OCI-LY1 (cell line): ENCODE measurements around the gene DLG1.

Experiments
- H2AFZ ChIP-seq: fragments of 200-600 bp; sonication (generic), shearing (Covaris generic); 2 replicates; pipeline ENCODE4 v1.6.0; 2014; ENCODE audit warnings: antibody characterized with exemption, mild to moderate bottlenecking, low read length
- H3F3A ChIP-seq: fragments of 200-600 bp; sonication (generic), shearing (Covaris generic); 2 replicates; pipeline ENCODE4 v1.6.0; 2014; ENCODE audit warnings: mild to moderate bottlenecking, antibody characterized with exemption, low read length, moderate library complexity; ENCODE audit not compliant: insufficient read depth
- H3K27ac ChIP-seq: fragments of 200-600 bp; sonication (generic); 2 replicates; pipeline ENCODE4 v1.5.1; 2014; ENCODE audit warnings: low read length, mixed run types, mild to moderate bottlenecking, low read depth; ENCODE audit not compliant: poor library complexity, severe bottlenecking
- H3K27me3 ChIP-seq: fragments of 200-600 bp; sonication (generic); 2 replicates; pipeline ENCODE4 v1.6.0; 2014; ENCODE audit warnings: antibody characterized with exemption, mild to moderate bottlenecking, low read length, moderate library complexity; ENCODE audit not compliant: insufficient read depth
- H3K36me3 ChIP-seq: fragments of 200-600 bp; sonication (generic); 2 replicates; pipeline ENCODE4 v1.6.1; 2014; ENCODE audit warnings: mild to moderate bottlenecking, antibody characterized with exemption, low read length, moderate library complexity, mixed read lengths; ENCODE audit not compliant: insufficient read depth
- H3K4me1 ChIP-seq: fragments of 200-600 bp; sonication (generic); 2 replicates; pipeline ENCODE4 v1.5.1; 2014; ENCODE audit warnings: mild to moderate bottlenecking, low read length, moderate library complexity; ENCODE audit not compliant: insufficient read depth, severe bottlenecking
- H3K4me2 ChIP-seq: fragments of 200-600 bp; sonication (generic), shearing (Covaris generic); 2 replicates; pipeline ENCODE4 v1.6.1; 2014; ENCODE audit warnings: low read length
- H3K4me3 ChIP-seq: fragments of 200-600 bp; sonication (generic); 2 replicates; pipeline ENCODE4 v1.5.1; 2014; ENCODE audit warnings: low read length, low read depth, mild to moderate bottlenecking, mixed read lengths; ENCODE audit not compliant: poor library complexity, severe bottlenecking
- H3K79me2 ChIP-seq: fragments of 200-600 bp; shearing (Covaris generic); 2 replicates; pipeline ENCODE4 v1.6.1; 2016; ENCODE audit warnings: mixed run types, low read length, mixed read lengths; ENCODE audit not compliant: insufficient read depth
- H3K9ac ChIP-seq: fragments of 200-600 bp; sonication (generic), shearing (Covaris generic); 2 replicates; pipeline ENCODE4 v1.6.1; 2014; ENCODE audit warnings: mild to moderate bottlenecking, low read length, mixed read lengths
- H3K9me2 ChIP-seq: fragments of 200-600 bp; sonication (generic), shearing (Covaris generic); 2 replicates; pipeline ENCODE4 v1.6.1; 2014; ENCODE audit warnings: low read depth, mild to moderate bottlenecking, low read length, mixed read lengths
- H3K9me3 ChIP-seq: fragments of 200-600 bp; shearing (Covaris generic); 2 replicates; pipeline ENCODE4 v1.6.1; 2014; ENCODE audit warnings: low read length, mixed read lengths
- H4K20me1 ChIP-seq: fragments of 200-600 bp; sonication (generic), shearing (Covaris generic); 2 replicates; pipeline ENCODE4 v1.6.0; 2016; ENCODE audit warnings: mild to moderate bottlenecking, low read length; ENCODE audit not compliant: insufficient read depth
- EZH2 ChIP-seq: fragments of 200-600 bp; sonication (generic), shearing (Covaris generic); IDR thresholded peaks from 2 replicates; pipeline ENCODE4 v1.8.0; 2017; ENCODE audit warnings: borderline replicate concordance, mixed run types, mild to moderate bottlenecking, antibody characterized with exemption, low read length, moderate library complexity, mixed read lengths
- TF ChIP-seq, protein P1 (sequence below): fragments of 200-600 bp; sonication (generic), shearing (Covaris generic); IDR thresholded peaks from 2 replicates; pipeline ENCODE4 v1.5.1; 2017; ENCODE audit warnings: mild to moderate bottlenecking, antibody characterized with exemption, low read length, moderate library complexity, mixed read lengths

Gene DLG1

DNA sequence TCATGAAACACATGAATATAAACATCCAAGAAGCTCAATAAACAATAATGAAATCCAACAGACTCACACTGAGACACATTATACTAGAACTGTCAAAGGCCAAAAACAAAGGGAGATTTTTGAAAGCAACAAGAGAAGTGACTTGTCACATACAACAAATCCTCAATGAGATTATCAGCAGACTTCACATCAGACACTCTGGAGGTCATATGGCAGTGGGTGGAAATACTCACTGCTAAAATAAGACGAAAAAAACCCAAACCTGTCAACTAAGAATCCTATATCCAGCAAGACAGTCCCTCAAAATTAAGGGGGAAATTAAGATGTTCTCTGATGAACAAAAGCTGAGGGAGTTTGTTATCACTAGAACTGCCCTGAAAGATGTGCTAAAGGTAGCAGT is 143.4 kb downstream of the DLG1 start:
- H3F3A ChIP-seq: no peaks in the 10 kb centered on the region

DNA sequence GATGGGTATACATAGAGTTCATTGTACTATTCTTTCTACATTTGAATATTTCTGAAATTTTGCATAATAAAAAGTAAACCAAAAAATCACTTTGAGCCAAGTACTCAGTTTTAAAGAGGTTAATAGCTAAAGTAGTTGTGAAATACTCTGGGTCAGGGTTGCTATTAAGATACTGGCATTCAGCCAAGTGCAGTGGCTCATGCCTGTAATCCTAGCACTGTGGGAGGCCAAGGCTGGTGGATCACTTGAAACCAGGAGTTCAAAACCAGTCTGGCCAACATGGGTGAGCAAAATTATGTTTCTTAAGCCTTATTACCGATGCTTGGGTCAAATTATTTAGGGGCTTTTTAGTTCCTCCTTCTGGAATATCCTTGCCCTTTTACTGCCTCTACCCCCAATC is 146.8 kb downstream of the DLG1 start:
- peaks cover 2% of the 10 kb centered on the region for H3K9me3 ChIP-seq
- H3K4me1 ChIP-seq: peaks cover 7% of the 10 kb centered on the region
- no peaks in the 10 kb centered on the region for H3K27me3 ChIP-seq
- H3K4me3 ChIP-seq: no peak overlapping the region
- no peak overlapping the region for H3K9ac ChIP-seq
- TF ChIP-seq, protein P1, sequence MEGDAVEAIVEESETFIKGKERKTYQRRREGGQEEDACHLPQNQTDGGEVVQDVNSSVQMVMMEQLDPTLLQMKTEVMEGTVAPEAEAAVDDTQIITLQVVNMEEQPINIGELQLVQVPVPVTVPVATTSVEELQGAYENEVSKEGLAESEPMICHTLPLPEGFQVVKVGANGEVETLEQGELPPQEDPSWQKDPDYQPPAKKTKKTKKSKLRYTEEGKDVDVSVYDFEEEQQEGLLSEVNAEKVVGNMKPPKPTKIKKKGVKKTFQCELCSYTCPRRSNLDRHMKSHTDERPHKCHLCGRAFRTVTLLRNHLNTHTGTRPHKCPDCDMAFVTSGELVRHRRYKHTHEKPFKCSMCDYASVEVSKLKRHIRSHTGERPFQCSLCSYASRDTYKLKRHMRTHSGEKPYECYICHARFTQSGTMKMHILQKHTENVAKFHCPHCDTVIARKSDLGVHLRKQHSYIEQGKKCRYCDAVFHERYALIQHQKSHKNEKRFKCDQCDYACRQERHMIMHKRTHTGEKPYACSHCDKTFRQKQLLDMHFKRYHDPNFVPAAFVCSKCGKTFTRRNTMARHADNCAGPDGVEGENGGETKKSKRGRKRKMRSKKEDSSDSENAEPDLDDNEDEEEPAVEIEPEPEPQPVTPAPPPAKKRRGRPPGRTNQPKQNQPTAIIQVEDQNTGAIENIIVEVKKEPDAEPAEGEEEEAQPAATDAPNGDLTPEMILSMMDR: no peak
- TF ChIP-seq EZH2: no peak
- H4K20me1 ChIP-seq: no peaks in the 10 kb centered on the region
- no peak overlapping the region for H3K27ac ChIP-seq
- no peaks in the 10 kb centered on the region for H3K9me2 ChIP-seq
- H3F3A ChIP-seq: peaks cover 2% of the 10 kb centered on the region; the same call in 1 of the 2 replicates
- no peak overlapping the region for H2AFZ ChIP-seq
- H3K79me2 ChIP-seq: no peaks in the 10 kb centered on the region
- peaks cover 27% of the 10 kb centered on the region for H3K36me3 ChIP-seq
- H3K4me2 ChIP-seq: no peak overlapping the region

More for the DNA sequence above, 143.4 kb downstream of the DLG1 start:
- Histone ChIP-seq H3K9me2 (no peaks in the 10 kb centered on the region), H3K27me3 (no peaks in the 10 kb centered on the region), H3K79me2 (no peaks in the 10 kb centered on the region), H3K4me3 (no peak overlapping the region), H4K20me1 (no peaks in the 10 kb centered on the region), H3K27ac (no peak overlapping the region), H2AFZ (no peak overlapping the region), H3K9ac (no peak overlapping the region), H3K36me3 (peaks cover 35% of the 10 kb centered on the region), H3K4me2 (no peak overlapping the region), H3K9me3 (peaks cover 6% of the 10 kb centered on the region), H3K4me1 (peaks cover 7% of the 10 kb centered on the region)
- TF ChIP-seq EZH2: no peak
- TF ChIP-seq, protein P1: no peak

DNA sequence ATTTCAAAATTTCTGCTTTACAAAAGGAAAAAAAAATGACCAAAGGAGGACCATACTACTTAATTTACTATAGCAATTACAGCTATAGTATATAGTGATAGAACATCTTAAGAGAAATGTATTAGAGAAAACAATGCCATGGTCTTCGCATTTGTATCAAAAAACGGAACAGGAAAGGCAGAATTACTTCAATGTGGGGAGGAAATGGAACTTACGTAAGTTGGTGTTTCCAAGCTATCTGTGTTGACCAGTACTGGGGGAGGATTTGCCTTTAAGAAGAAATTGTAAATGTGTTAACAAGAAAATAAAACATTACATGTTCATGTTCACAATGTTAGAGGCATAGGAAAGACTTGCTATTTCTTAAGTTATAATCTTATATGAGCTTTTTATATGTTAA is 148.9 kb downstream of the DLG1 start:
- Histone ChIP-seq H4K20me1 (no peaks in the 10 kb centered on the region), H2AFZ (no peak overlapping the region), H3K9ac (no peak overlapping the region), H3K9me2 (no peaks in the 10 kb centered on the region), H3K27ac (no peak overlapping the region), H3K4me2 (no peak overlapping the region), H3K4me3 (no peak overlapping the region), H3K36me3 (peaks cover 14% of the 10 kb centered on the region), H3K4me1 (peaks cover 16% of the 10 kb centered on the region), H3K79me2 (no peaks in the 10 kb centered on the region), H3K9me3 (no peaks in the 10 kb centered on the region), H3F3A (peaks cover 2% of the 10 kb centered on the region; the same call in 1 of the 2 replicates), H3K27me3 (no peaks in the 10 kb centered on the region)
- TF ChIP-seq, protein P1: no peak
- no peak for TF ChIP-seq EZH2
